HL-60 (cell line): ENCODE results near the gene SRBD1.

Source experiments
- DNase-seq, 2 experiments: peaks; one replicate each; pipeline ENCODE4 v3.0.0-alpha.2; 2010 to 2020; ENCODE audit warnings: low read depth in 1 of 2, low spot score in 1 of 2
- H3K27ac ChIP-seq: fragments of 250-450 bp; sonication (Bioruptor Pico); replicated peaks from 2 replicates; pipeline ENCODE4 v1.5.1; 2020; ENCODE audit warnings: mild to moderate bottlenecking, moderate library complexity
- H3K27me3 ChIP-seq: fragments of 250-450 bp; sonication (Bioruptor Pico); 2 replicates; pipeline ENCODE4 v1.5.1; 2021; ENCODE audit warnings: mild to moderate bottlenecking, moderate library complexity; ENCODE audit not compliant: insufficient read depth, poor library complexity, severe bottlenecking
- H3K4me3 ChIP-seq: replicated peaks from 2 replicates; pipeline ENCODE4 v1.5.1; 2011; ENCODE audit warnings: mild to moderate bottlenecking, control low read depth, low read length; ENCODE audit not compliant: insufficient read depth
- CTCF ChIP-seq: IDR thresholded peaks from one replicate; pipeline ENCODE4 v1.5.1; 2011; ENCODE audit warnings: low read length, control low read depth, inconsistent platforms; ENCODE audit not compliant: insufficient read depth
- GABPA ChIP-seq: IDR thresholded peaks from 2 replicates; pipeline ENCODE4 v1.6.1; 2012; ENCODE audit warnings: low read depth
- POLR2AphosphoS5 ChIP-seq: IDR thresholded peaks from 2 replicates; pipeline ENCODE4 v1.6.1; 2012; ENCODE audit warnings: low read depth
- REST ChIP-seq: IDR thresholded peaks from 2 replicates; pipeline ENCODE4 v1.6.1; 2012; ENCODE audit warnings: low read depth; ENCODE audit not compliant: insufficient replicate concordance
- SPI1 ChIP-seq: IDR thresholded peaks from 2 replicates; pipeline ENCODE4 v1.6.1; 2012; ENCODE audit warnings: low read depth, mild to moderate bottlenecking, borderline replicate concordance

SRBD1 gene

GRCh38 chr2:45585267-45585861, 25.7 kb downstream of the SRBD1 start:
- no peak overlapping the region for H3K27ac ChIP-seq
- peak; percentile 25 to 51 for DNase-seq
- no peak for TF ChIP-seq REST
- no peak for TF ChIP-seq GABPA
- peak; percentile 76 for TF ChIP-seq CTCF
- TF ChIP-seq SPI1, result no peak
- TF ChIP-seq POLR2AphosphoS5, result no peak
- no peak overlapping the region for H3K4me3 ChIP-seq
- H3K27me3 ChIP-seq, result no peaks in the 10 kb centered on the region

- Histone ChIP-seq H3K27ac (peak overlapping the region; percentile 42), H3K27me3 (no peaks in the 10 kb centered on the region), H3K4me3 (no peak overlapping the region)
- TF ChIP-seq CTCF (no peak), POLR2AphosphoS5 (no peak), GABPA (no peak), SPI1 (no peak), REST (no peak)
- DNase-seq, result peak in 1 of 2 experiments; percentile 65
Measured at GRCh38 chr2:45583977-45584376, 27.1 kb downstream of the SRBD1 start.

GRCh38 chr2:45582522-45582921, 28.5 kb downstream of the SRBD1 start:
- TF ChIP-seq CTCF, result no peak
- TF ChIP-seq SPI1, result peak; percentile 80

More at GRCh38 chr2:45582522-45582921, 28.5 kb downstream of the SRBD1 start:
- DNase-seq, result no peak
- Histone ChIP-seq H3K27ac (no peak overlapping the region), H3K27me3 (no peaks in the 10 kb centered on the region), H3K4me3 (no peak overlapping the region)
